MM.1S (cell line): Measurements from ENCODE around the gene CFAP46.

ENCODE experiments used
- DNase-seq: peaks from one replicate; pipeline ENCODE4 v3.0.0-alpha.2; 2015
- H2AFZ ChIP-seq: fragments of 300-600 bp; sonication (generic); 2 replicates; pipeline ENCODE4 v1.6.0; 2016; ENCODE audit warnings: antibody characterized with exemption, low read length
- H3F3A ChIP-seq: fragments of 300-600 bp; sonication (generic); 2 replicates; pipeline ENCODE4 v1.6.1; 2016; ENCODE audit warnings: mild to moderate bottlenecking, antibody characterized with exemption, low read length, moderate library complexity, mixed read lengths; ENCODE audit not compliant: insufficient read depth
- H3K27ac ChIP-seq: fragments of 300-600 bp; sonication (generic); 2 replicates; pipeline ENCODE4 v1.5.1; 2016; ENCODE audit warnings: mild to moderate bottlenecking, low read length
- H3K27me3 ChIP-seq: fragments of 300-600 bp; sonication (generic); replicated peaks from 2 replicates; pipeline ENCODE4 v1.6.0; 2016; ENCODE audit warnings: low read length; ENCODE audit not compliant: insufficient read depth
- H3K36me3 ChIP-seq: fragments of 300-600 bp; sonication (generic); replicated peaks from 2 replicates; pipeline ENCODE4 v1.6.1; 2016; ENCODE audit warnings: mild to moderate bottlenecking, low read length, mixed read lengths; ENCODE audit not compliant: insufficient read depth
- H3K4me1 ChIP-seq: fragments of 300-600 bp; sonication (generic); 2 replicates; pipeline ENCODE4 v1.6.1; 2016; ENCODE audit warnings: low read length, mixed read lengths
- H3K4me2 ChIP-seq: fragments of 300-600 bp; sonication (generic); 2 replicates; pipeline ENCODE4 v1.6.0; 2016; ENCODE audit warnings: low read depth, low read length
- H3K4me3 ChIP-seq: fragments of 300-600 bp; sonication (generic); 2 replicates; pipeline ENCODE4 v1.5.1; 2016; ENCODE audit warnings: low read length, mixed read lengths
- H3K79me2 ChIP-seq: fragments of 300-600 bp; sonication (generic); 2 replicates; pipeline ENCODE4 v1.6.1; 2016; ENCODE audit warnings: mixed run types, low read length, mixed read lengths
- H3K9ac ChIP-seq: fragments of 300-600 bp; sonication (generic); 2 replicates; pipeline ENCODE4 v1.6.1; 2016; ENCODE audit warnings: low read length, mixed read lengths
- H3K9me2 ChIP-seq: fragments of 300-600 bp; sonication (generic); replicated peaks from 2 replicates; pipeline ENCODE4 v1.6.1; 2016; ENCODE audit warnings: mild to moderate bottlenecking, low read length, mixed read lengths; ENCODE audit not compliant: insufficient read depth
- H3K9me3 ChIP-seq: fragments of 300-600 bp; sonication (generic); replicated peaks from 2 replicates; pipeline ENCODE4 v1.6.1; 2016; ENCODE audit warnings: mild to moderate bottlenecking, low read length, mixed read lengths; ENCODE audit not compliant: insufficient read depth
- H4K20me1 ChIP-seq: fragments of 300-600 bp; sonication (generic); 2 replicates; pipeline ENCODE4 v1.6.1; 2016; ENCODE audit warnings: mild to moderate bottlenecking, low read length, moderate library complexity, mixed read lengths; ENCODE audit not compliant: insufficient read depth
- EZH2 ChIP-seq: fragments of 300-600 bp; sonication (generic); optimal IDR thresholded peaks from 2 replicates; pipeline ENCODE3; 2017; ENCODE audit warnings: low read depth, mild to moderate bottlenecking, antibody characterized with exemption, low read length, mixed read lengths
- EZH2phosphoT487 ChIP-seq: fragments of 300-600 bp; sonication (generic); IDR thresholded peaks from 2 replicates; pipeline ENCODE4 v1.6.1; 2018; ENCODE audit warnings: antibody characterized with exemption, low read length
- TF ChIP-seq, protein P1 (sequence below): fragments of 300-600 bp; sonication (generic); IDR thresholded peaks from 2 replicates; pipeline ENCODE4 v1.5.1; 2016; ENCODE audit warnings: antibody characterized with exemption, low read length, mixed read lengths

Gene CFAP46

DNA sequence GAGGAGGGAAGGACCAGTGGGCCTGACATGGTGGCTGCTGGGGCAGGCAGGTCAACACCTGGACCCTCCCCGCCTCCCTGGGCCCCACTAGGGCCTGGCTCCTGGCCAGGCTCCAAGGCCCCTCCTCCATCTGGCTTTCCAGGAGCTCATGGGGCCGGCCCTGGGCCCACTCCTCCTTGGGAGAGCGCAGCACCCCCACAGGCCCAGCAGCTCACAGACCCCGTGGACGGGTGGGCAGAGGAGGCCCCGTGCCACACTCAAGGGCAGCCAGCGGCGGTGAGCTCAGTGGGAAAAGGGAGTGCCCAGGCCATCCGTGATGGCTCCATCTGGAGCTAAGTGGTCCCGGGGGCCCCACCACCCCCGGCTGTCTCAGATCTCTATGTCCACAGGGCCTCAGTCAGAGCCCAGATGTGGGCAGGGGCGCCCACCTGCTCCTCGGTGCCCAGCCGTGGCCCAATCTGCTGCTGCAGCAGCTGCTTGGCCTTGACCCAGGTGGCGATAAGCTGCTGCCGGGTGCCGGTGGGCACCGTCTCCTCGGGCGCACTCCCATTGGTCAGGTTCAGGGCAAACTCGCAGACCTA, 32.8 kb downstream of the CFAP46 start:
- H3F3A ChIP-seq: no peaks in the 10 kb centered on the region
- no peaks in the 10 kb centered on the region for H3K79me2 ChIP-seq
- no peaks in the 10 kb centered on the region for H4K20me1 ChIP-seq
- no peak overlapping the region for H2AFZ ChIP-seq
- H3K27me3 ChIP-seq: peaks cover 13% of the 10 kb centered on the region
- H3K9ac ChIP-seq: no peak overlapping the region
- H3K36me3 ChIP-seq: no peaks in the 10 kb centered on the region
- H3K4me3 ChIP-seq: no peak overlapping the region
- H3K27ac ChIP-seq: no peak overlapping the region
- TF ChIP-seq EZH2 (no peak), EZH2phosphoT487 (no peak)
- TF ChIP-seq, protein P1, sequence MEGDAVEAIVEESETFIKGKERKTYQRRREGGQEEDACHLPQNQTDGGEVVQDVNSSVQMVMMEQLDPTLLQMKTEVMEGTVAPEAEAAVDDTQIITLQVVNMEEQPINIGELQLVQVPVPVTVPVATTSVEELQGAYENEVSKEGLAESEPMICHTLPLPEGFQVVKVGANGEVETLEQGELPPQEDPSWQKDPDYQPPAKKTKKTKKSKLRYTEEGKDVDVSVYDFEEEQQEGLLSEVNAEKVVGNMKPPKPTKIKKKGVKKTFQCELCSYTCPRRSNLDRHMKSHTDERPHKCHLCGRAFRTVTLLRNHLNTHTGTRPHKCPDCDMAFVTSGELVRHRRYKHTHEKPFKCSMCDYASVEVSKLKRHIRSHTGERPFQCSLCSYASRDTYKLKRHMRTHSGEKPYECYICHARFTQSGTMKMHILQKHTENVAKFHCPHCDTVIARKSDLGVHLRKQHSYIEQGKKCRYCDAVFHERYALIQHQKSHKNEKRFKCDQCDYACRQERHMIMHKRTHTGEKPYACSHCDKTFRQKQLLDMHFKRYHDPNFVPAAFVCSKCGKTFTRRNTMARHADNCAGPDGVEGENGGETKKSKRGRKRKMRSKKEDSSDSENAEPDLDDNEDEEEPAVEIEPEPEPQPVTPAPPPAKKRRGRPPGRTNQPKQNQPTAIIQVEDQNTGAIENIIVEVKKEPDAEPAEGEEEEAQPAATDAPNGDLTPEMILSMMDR: no peak
- H3K4me1 ChIP-seq: no peaks in the 10 kb centered on the region
- H3K4me2 ChIP-seq: no peak overlapping the region
- H3K9me3 ChIP-seq: no peaks in the 10 kb centered on the region
- H3K9me2 ChIP-seq: no peaks in the 10 kb centered on the region
- DNase-seq: no peak

DNA sequence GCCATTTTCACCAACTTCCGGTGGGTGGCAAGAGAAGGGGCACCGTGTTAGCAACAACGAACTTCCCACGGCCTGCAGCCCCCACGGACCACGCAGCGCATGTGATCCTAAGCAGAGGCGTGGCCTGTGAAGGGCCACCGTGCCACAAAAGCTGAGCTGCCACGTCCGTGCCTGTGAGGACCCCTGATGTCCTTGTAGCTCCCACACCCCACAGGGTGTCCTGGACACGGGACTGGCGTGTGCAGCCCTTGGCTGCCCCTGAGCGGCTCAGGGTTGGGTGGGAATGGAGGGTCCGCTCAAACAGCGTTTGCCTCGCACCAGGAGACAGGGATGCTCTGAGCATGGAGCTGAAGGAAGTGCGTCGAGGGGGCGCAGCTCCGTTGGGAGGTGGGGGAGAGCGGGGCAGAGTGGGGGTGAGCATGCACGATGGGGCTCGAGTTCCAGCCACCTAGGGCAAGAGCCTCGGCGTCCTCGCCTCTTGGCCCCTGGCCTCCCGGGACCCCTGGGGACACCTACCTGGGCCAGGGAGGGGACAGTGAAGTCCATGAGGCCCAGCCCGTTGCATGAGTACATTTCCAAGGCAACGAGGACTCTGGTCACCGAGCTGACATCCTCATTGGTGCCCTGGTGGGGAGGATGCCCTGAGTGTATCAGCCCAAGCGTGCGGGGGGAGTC, 33.6 kb downstream of the CFAP46 start:
- DNase-seq: no peak
- H3F3A ChIP-seq: no peaks in the 10 kb centered on the region
- no peaks in the 10 kb centered on the region for H3K36me3 ChIP-seq
- no peak overlapping the region for H3K9ac ChIP-seq
- no peaks in the 10 kb centered on the region for H3K9me2 ChIP-seq
- no peaks in the 10 kb centered on the region for H3K4me1 ChIP-seq
- no peak overlapping the region for H3K4me2 ChIP-seq
- no peak overlapping the region for H2AFZ ChIP-seq
- no peak overlapping the region for H3K4me3 ChIP-seq
- peaks cover 13% of the 10 kb centered on the region for H3K27me3 ChIP-seq
- H3K27ac ChIP-seq: no peak overlapping the region
- no peaks in the 10 kb centered on the region for H3K79me2 ChIP-seq
- no peaks in the 10 kb centered on the region for H4K20me1 ChIP-seq
- no peaks in the 10 kb centered on the region for H3K9me3 ChIP-seq
- no peak for TF ChIP-seq EZH2phosphoT487
- TF ChIP-seq, protein P1: no peak
- TF ChIP-seq EZH2: no peak

DNA sequence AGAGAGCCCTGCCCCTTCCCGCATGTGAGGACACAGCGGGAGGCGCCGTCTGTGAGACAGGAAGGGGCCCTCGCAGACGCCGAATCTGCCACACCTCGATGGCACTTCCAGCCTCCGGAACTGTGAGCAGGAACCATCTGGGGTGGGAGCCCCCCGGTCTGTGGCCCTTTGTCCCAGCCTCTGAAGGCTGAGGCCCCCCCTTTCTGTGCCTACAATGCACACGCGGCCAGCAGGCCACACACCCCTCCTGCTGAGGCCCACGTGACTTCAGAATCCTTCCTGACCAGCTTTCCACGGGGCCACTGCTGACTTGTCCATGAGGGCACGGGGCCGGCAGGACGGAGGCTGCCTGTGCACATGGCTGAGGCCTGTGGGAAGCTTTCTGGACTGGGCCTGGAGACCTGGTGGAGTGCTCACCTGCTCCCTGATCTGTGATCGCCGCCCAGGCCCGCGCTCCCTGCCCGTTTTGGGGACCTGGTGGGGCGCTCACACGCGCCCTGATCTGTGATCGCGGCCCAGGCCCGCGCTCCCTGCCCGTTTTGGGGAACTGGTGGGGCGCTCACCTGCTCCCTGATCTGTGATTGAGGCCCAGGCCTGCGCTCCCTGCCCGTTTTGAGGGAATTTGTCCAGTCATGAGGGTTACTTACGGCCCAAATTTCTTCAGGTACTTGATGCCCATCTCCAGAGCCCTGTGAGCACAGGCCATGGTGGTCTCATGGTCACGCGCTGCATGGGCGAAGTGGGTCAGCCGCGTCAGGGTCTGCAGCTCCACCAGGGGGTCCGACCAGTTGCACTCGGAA, 34.3 kb downstream of the CFAP46 start:
- Histone ChIP-seq H3K9ac (no peak overlapping the region), H2AFZ (no peak overlapping the region), H3K36me3 (no peaks in the 10 kb centered on the region), H4K20me1 (no peaks in the 10 kb centered on the region), H3K4me1 (no peaks in the 10 kb centered on the region), H3K9me2 (no peaks in the 10 kb centered on the region), H3K27ac (no peak overlapping the region), H3K9me3 (no peaks in the 10 kb centered on the region), H3K27me3 (peaks cover 13% of the 10 kb centered on the region), H3K79me2 (no peaks in the 10 kb centered on the region), H3F3A (no peaks in the 10 kb centered on the region), H3K4me2 (no peak overlapping the region), H3K4me3 (no peak overlapping the region)
- DNase-seq: no peak
- TF ChIP-seq, protein P1: no peak
- TF ChIP-seq EZH2 (no peak), EZH2phosphoT487 (no peak)
